ENCODE results near the gene CACNA1B. TPM values are rescaled to one million over a fixed set of nuclear protein-coding genes. Genes with fewer than 3 reads are reported as not detected.

Gene CACNA1B
- total and polyA plus RNA-seq, 8 donors: 0.15 to 0.34 (median 0.29) TPM; not detected in 1

DNA sequence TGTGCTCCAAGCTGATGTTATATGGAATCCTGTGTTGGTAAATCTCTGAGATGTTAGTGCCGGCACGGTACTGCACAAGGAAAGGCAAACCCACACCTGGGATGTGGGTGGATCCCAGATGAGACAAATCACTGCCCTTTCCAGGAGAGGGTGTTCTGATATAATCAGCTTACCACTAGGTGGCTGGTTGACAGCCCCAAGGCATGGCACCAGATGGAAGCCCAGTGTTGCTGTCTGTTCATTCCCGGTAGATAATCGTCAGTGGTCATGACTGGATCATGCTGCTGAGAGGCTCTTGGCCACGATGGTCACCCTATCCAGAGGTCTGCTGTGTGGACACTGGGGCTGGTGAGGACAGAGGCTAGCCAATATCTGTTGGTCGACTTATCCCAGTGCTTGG lies 184.0 kb downstream of the CACNA1B start:
- Histone ChIP-seq H3K4me3 (no peak overlapping the region), H3K27me3 (peaks cover 0 to 14% of the 10 kb centered on the region in 2 donors), H3K9me3 (no peaks in the 10 kb centered on the region), H3K36me3 (no peaks in the 10 kb centered on the region), H3K27ac (no peak overlapping the region), H3K4me1 (no peaks in the 10 kb centered on the region)
- intact Hi-C loops (cut with DNase I): no loop called here
- DNase-seq (peak in 1 of 4 donors; percentile 9), ATAC-seq (no peak)
- TF ChIP-seq, protein P1, sequence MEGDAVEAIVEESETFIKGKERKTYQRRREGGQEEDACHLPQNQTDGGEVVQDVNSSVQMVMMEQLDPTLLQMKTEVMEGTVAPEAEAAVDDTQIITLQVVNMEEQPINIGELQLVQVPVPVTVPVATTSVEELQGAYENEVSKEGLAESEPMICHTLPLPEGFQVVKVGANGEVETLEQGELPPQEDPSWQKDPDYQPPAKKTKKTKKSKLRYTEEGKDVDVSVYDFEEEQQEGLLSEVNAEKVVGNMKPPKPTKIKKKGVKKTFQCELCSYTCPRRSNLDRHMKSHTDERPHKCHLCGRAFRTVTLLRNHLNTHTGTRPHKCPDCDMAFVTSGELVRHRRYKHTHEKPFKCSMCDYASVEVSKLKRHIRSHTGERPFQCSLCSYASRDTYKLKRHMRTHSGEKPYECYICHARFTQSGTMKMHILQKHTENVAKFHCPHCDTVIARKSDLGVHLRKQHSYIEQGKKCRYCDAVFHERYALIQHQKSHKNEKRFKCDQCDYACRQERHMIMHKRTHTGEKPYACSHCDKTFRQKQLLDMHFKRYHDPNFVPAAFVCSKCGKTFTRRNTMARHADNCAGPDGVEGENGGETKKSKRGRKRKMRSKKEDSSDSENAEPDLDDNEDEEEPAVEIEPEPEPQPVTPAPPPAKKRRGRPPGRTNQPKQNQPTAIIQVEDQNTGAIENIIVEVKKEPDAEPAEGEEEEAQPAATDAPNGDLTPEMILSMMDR (IDR thresholded peaks at IDR 0.05): no peak

DNA sequence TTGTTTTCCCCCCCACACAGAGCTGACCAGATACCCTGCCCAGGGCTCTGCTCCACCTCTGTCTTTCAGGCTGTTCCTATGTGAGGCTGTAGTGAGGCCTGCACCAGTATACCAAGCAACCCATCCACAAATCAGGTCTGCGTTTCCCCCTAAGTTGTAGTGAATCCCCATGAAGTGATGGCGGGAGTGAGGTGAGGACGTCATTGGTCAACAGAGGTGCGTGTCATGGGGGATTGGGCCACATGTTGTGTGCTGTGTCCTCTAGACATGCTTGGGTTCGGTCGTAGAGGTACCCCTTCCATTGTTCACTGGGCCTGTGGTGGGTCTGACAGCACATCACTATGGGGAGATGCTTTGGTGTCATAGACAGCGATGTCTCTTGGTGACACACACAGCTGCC lies 184.6 kb downstream of the CACNA1B start:
- ATAC-seq (no peak), DNase-seq (peak in 2 of 4 donors; percentile 2 to 11)
- no peaks in the 10 kb centered on the region for H3K4me1 ChIP-seq
- H3K9me3 ChIP-seq: no peaks in the 10 kb centered on the region
- intact Hi-C loops (cut with DNase I): no loop called here
- H3K4me3 ChIP-seq: no peak overlapping the region
- peaks cover 0 to 16% of the 10 kb centered on the region in 2 donors for H3K27me3 ChIP-seq
- no peak overlapping the region for H3K27ac ChIP-seq
- no peaks in the 10 kb centered on the region for H3K36me3 ChIP-seq
- TF ChIP-seq, protein P1 (IDR thresholded peaks at IDR 0.05): no peak

DNA sequence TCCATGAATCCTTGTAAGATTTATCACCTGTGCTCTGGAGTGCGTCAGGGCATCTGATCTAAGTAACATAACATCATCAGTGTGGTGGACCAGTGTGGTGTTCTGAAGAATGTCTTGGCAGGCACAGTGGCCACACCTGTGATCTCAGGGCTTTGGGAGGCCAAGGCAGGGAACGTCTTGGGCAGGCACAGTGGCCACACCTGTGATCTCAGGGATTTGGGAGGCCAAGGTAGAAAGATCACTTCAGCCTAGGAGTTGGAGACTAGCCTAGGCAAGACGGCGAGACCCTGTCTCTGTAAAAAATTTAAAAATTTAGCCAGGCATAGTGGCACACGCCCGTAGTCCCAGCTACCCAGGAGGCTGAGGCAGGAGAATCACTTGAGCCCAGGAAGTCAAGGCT lies 185.5 kb downstream of the CACNA1B start:
- no peaks in the 10 kb centered on the region for H3K36me3 ChIP-seq
- ATAC-seq (no peak), DNase-seq (peak in 2 of 4 donors; percentile 3 to 20)
- no peaks in the 10 kb centered on the region for H3K4me1 ChIP-seq
- H3K27me3 ChIP-seq: peaks cover 0 to 21% of the 10 kb centered on the region in 2 donors
- TF ChIP-seq, protein P1 (IDR thresholded peaks at IDR 0.05): no peak
- H3K27ac ChIP-seq: no peak overlapping the region
- no peaks in the 10 kb centered on the region for H3K9me3 ChIP-seq
- no peak overlapping the region for H3K4me3 ChIP-seq
- intact Hi-C loops (cut with DNase I): no loop called here

DNA sequence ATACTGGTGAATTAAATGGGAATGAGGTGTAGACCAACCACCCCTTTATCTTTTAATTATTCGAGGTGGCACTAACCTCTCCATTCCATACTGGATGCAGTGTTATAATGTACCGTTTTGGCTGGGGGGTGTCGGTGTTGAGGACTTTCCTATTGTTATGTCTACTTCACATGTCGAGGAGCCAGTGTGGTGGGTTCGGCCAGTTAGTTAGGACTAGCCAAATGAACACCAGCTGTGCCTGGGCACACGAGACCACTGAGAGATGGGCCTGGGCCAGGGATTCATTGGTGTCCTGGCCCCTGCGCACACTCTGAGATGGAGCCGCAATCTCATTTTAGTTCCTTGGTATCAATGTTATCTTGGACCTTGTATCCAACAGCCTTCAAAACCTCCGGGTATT lies 186.2 kb downstream of the CACNA1B start:
- Histone ChIP-seq H3K4me3 (no peak overlapping the region), H3K9me3 (no peaks in the 10 kb centered on the region), H3K27me3 (peaks cover 0 to 21% of the 10 kb centered on the region in 2 donors), H3K36me3 (no peaks in the 10 kb centered on the region), H3K27ac (no peak overlapping the region), H3K4me1 (no peaks in the 10 kb centered on the region)
- DNase-seq (peak in 1 of 4 donors; percentile 5), ATAC-seq (no peak)
- TF ChIP-seq, protein P1 (IDR thresholded peaks at IDR 0.05): no peak
- intact Hi-C loops (cut with DNase I): no loop called here

DNA sequence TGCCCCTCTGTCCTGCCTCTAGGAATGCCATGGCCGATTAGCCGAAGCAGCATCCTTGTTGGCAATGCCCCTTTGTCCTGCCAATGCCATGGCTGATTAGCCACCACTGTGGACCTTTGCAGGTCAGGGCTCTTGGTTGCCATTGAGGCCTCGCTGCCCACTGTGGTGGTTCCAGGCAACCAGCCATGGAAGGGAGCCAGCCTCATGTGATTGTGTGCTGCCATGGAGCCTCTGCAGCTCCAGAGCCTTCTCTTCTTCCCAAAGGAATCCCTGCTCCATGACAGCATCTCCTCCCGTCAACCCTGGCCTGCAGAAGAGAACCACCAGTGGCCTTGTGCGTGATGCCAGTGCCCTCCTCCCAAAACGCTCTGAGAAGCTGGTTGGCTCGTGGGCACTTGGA lies 187.0 kb downstream of the CACNA1B start:
- H3K36me3 ChIP-seq: no peaks in the 10 kb centered on the region
- no peak for ATAC-seq
- intact Hi-C loops (cut with DNase I): no loop called here

More for the DNA sequence above, 187.0 kb downstream of the CACNA1B start:
- no peak overlapping the region for H3K4me3 ChIP-seq
- TF ChIP-seq, protein P1 (IDR thresholded peaks at IDR 0.05): no peak
- no peaks in the 10 kb centered on the region for H3K9me3 ChIP-seq
- DNase-seq: peak in 1 of 4 donors; percentile 16
- H3K27me3 ChIP-seq: peaks cover 0 to 21% of the 10 kb centered on the region in 2 donors
- H3K4me1 ChIP-seq: no peaks in the 10 kb centered on the region
- no peak overlapping the region for H3K27ac ChIP-seq

Measured in left lung (tissue), 10 donors.